Glomerular visceral epithelial cell (primary cell): ENCODE data around the gene LCE1A.
A peak's percentile ranks its signal among the peaks of the same experiment; 100 is the strongest.

Experiments
- DNase-seq: peaks from one replicate; pipeline ENCODE4 v3.0.0-alpha.2; 2016; ENCODE audit errors: extremely low spot score

Gene LCE1A, protein sequence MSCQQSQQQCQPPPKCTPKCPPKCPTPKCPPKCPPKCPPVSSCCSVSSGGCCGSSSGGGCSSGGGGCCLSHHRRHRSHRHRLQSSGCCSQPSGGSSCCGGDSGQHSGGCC

DNA sequence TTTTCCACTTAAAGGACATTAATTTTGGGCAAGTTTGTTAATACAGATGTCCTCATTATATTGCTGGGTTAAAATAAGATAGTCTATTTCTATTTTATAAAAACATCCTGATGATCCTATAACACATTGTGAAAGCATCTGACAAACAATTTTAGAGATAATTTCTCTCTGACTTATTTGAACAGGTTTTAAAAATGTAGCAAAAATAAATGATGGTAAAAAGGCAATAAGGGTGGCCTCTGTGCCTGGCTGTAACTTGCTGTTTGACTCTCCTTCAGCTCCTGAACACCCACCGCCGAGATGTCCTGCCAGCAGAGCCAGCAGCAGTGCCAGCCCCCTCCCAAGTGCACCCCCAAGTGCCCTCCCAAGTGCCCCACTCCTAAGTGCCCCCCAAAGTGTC, at the start of gene LCE1A:
TSS of gene LCE1A (plus strand) at position 301 of the 400 bp plus-strand sequence. CDS start at position 301, 0 bp downstream.
- no peak for DNase-seq

DNA sequence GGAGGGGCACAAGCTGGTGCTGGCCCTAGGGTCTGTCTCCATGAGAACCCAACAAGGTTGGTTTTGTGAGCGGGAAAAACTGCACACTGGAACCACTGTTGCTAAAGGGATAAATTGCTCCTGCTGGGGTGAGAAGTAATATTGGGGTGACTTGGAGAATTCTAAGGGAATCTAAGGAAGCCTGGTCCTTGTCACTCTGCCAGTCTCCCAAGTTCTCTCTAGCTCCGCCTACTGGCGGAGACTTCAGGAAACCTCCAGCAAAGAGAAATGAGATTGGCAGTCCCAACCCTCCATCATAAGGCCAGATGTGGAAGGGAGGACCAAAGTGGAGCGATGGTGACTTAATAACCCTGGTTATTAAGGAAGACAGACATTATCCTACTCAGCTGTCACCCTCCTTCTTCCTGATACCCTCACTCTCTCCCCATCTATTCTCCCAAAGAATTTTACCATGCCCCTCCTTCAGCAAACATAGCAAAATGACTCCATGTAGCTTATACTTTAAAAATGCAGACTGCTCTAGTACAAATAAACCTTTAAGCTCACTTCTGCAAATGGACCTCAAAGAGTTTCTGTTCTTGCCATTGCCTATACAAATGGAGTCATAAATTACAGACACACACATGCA, 49.6 kb upstream of the LCE1A start:
- no peak for DNase-seq

DNA sequence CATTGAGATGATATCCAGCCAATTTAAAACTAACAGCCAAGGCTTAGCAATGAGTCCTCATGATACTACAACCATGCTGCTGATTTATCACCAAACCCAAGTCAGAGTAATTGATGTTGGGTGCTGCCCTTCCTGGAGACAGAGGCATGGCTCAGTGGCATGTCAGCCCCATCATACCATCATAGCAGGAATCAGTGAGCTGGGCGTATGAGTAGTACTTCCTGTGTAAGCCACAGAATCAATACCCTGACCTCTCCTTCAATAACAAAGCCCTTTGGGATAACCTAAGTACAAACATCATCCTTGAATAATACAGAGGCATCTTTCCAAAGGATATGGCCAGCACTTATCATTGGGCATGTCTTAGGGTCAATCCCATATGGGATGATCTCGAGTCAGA, 44.2 kb upstream of the LCE1A start:
- DNase-seq = no peak

DNA sequence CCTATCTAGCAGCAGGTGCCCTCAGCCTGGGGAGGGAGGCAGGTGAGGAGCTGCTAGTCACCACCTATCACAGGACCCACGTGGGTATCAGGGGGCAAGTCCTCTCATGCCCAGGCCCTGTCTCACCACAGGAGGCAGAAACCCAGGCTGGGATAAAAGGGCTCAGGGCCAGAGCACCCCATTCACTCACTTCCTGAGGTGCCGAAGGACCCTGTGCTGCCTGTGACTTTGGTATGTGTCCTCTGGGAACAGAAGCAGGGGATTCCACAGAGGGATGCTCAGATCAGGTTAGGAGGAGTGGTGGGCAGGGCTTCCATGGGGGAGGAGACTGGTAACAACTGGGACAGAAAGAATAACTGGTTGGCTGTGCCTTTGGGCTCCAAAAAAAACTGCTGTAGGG, 41.2 kb upstream of the LCE1A start, which contains the start of gene LCE1E:
TSS of gene LCE1E (plus strand) at position 181 of the 400 bp plus-strand sequence. CDS start 1,043 bp downstream, outside the sequence.
- DNase-seq = no peak

DNA sequence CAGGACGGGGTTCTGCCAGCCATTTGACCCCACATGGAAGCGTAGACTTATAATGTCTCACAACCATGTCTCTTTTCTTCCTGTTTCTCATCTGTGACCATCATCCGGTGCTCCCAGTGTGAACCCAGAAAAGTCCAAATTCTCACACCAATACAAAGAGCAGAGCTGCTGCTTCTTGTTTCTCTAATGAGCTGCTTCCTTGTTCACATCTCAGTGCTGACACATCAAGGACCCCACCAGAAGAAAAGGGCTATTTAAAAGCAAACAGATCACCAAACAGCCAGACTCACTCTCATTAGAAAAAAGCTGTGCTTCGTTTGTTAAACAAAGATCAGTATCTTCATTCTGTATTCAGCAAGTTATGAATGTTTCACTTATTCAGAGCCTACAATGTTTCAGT, 31.6 kb upstream of the LCE1A start:
- no peak for DNase-seq

DNA sequence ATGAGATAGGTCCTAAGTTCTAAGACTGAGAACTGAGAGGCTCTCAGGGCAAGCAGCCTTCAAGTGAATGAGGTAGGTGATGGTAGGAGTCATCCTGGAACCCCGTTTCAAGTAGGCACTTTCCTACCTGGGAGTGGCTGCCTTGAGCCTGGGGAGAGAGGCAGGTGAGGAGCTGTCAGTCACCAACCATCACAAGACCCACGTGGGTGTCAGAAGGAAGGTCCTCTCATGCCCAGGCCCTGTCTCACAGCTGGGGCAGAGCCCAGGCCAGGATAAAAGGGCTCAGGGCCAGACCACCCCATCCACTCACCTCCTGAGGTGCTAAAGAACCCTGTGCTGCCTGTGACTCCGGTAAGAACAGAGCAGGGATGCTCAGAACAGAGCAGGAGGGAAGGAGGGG, 30.9 kb upstream of the LCE1A start, which contains the start of gene LCE1D:
TSS of gene LCE1D (plus strand) at position 301 of the 400 bp plus-strand sequence. CDS start 1,074 bp downstream, outside the sequence.
- DNase-seq = no peak

DNA sequence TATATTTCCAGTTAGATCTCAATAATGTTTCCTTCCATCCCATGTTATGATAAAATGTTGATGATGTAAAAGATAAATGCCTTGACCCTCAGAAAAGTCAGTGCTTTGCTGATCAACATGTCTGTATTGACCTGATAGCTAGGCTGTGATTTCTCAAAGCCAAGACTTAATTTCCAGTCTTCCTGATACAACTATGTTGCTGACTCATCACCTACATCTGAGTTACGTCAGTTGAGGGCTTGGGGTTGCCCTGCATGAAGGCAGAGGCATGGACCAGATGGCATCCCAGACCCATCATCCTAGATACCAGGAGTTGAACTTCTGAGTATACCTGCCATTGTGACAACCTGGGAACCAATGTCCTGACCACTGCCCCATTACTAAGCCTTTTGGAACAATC, 25.9 kb upstream of the LCE1A start:
- DNase-seq = no peak

DNA sequence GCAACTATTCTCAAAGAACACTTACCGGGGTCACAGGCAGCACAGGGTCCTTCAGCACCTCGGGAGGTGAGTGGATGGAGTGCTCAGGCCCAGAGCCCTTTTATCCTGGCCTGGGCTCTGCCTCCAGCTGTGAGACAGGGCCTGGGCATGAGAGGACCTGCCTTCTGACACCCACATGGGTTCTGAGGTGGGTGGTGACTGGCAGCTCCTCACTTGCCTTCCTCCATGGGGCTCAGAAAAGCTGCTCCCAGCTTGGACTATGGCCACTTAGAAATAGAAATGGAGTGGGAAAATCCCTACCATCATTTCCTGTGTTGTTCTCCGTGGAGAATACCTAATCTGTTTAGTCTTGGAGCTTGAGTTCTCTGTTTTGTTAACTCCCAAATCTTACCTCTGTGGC, 20.7 kb upstream of the LCE1A start, which contains the start of gene LCE1C:
TSS of gene LCE1C (minus strand) at position 76 of the 400 bp plus-strand sequence. CDS start 1,173 bp downstream, outside the sequence.
- no peak for DNase-seq

DNA sequence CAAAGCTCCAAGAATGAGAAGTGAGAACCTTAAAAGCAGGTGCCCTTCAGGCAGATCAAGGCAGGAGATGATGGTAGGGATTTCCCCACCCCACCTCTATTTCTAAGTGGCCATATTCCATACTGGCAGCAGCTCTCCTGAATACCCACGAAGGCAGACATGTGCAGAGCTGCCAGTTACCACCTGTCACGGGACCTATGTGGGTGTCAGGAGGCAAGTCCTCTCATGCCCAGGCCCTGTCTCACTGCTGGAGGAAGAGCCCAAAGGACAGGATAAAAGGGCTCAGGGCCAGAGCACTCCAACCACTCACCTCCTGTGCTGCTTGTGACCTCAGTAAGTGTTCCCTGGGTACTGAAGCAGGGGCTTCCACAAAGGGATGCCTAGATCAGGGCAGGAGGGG, 16.2 kb upstream of the LCE1A start:
- DNase-seq = no peak

DNA sequence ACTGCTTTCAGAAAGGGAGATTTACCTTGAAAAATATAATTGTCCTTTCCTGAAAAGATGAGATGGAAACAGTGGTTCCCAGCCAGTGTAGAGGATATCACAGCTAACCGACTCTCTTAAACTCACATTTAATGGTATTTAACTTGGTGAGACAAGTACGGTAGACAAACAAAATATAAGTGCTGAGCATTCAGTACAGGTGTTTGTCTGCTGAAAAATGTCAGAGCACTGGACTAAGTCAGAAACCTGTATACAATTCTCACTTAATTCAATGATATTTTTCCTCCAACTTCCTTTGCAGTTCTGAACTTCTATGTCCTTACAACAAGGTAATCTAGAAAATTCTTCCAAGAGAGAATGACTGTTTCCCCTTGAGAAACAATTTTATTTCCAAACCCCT, 15.6 kb upstream of the LCE1A start, which contains the start of gene LCE1B:
TSS of gene LCE1B (plus strand) at position 301 of the 400 bp plus-strand sequence. CDS start 476 bp downstream, outside the sequence.
- no peak for DNase-seq

DNA sequence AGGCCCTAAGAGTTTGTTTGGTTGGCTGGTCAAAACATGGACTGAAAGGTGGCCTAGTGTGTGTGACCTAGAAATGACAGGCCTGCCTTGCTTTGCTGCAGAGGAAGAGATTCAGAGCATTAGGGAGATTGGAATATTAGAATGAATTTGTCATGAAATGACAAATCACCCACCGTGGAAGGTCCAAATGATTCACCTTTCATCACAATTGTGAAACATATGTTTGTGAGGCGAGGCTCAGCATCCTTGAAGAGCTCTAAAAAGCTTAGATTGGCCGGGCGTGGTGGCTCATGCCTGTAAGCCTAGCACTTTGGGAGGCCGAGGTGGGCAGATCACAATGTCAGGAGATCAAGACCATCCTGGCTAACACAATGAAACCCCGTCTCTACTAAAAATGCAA, 10.0 kb upstream of the LCE1A start:
- DNase-seq = no peak

DNA sequence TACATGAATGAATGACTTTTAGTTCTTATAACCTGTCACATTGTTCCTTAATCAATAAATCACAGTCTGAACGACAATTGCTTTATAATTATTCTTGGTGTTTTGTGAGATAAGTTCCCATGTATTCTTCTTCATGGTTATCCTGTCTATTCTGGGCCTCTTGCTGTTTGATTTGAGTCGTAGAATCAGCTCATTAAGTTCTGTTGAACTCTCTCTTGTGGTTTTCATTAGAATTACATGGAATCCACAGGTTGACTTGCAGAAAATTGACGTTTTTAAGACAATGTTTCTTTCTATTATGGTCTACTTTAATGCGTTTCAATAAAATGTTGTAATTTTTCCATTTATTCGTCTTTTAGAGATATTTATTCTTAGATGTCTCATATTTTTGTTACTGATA, 4.0 kb upstream of the LCE1A start:
- DNase-seq = no peak

DNA sequence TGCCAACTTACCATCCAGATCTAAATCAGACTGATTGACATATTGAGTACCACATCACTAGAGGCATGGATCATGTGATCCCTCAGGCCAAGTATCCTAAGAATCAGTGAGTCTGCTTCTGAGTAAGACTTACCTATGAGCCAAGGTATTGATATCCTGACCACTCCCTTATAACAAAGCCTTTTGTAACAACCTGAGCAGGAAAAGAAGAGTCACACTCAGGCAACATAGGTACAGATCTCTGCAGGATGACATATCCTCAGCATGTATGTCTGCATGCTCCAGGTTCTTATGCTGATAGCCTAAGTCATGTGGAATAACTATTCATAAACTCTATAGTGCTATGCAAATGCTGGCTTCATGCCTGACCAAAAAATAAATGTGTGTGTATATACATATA, 2.3 kb upstream of the LCE1A start:
- DNase-seq = no peak

DNA sequence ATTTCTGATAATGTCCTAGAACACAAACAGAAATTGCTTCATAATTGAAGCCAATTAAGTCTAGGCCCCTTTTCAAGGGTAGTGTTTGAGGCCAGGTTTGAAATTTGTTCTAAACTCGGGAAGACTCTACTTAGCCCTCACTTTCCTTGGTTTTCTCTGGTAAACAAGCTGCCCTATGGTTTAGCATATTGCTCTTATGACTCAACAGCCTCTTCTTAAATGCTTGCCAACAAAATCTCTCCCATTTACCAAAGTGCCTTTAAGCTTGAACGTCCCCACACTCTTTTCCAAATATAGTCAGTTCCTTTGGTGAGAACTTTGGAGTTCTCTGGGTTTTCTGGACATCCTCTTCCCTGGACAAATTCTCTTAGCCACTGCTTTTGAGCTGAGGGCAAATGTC, 9.6 kb downstream of the LCE1A start:
- DNase-seq = no peak

DNA sequence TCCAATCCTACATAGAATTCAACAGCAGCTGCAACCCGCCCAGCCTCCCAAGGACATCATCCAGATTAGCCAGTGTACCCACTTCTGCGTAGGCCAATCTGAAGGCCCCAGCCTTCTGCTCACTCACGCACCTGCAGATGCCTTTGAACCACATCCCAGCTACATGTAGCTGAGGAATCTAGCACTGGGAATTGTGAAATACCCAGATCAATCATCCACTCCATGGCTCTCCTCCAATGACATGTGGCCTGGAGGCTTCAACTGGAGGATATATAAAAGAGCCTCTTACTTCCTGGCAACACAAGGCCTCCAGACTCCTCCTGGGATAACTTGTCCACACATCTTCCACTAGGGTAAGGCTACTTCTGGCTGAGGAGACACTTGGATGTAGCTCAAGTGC, 15.3 kb downstream of the LCE1A start, which contains the start of gene LCE6A:
TSS of gene LCE6A (plus strand) at position 301 of the 400 bp plus-strand sequence. CDS start 665 bp downstream, outside the sequence.
- DNase-seq = no peak

DNA sequence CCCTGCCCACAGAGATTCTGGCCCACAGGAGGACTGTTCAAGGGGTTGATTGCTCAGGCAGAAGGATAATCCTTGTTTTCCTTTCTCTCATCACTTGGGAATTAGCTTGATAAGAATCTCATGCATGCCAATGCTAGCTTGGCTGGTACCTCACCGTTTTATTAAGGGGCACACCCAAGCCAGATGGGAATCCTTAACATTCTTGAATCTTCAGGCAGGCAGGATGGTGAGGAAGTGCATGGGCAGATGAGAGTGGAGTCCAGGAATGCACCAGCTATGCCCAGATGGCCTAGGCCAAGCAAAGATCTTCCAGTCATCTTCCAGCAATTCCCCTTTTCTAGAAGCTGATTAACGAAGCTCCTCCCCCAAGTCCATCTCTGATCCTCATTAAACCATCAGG, 28.4 kb downstream of the LCE1A start:
- no peak for DNase-seq

DNA sequence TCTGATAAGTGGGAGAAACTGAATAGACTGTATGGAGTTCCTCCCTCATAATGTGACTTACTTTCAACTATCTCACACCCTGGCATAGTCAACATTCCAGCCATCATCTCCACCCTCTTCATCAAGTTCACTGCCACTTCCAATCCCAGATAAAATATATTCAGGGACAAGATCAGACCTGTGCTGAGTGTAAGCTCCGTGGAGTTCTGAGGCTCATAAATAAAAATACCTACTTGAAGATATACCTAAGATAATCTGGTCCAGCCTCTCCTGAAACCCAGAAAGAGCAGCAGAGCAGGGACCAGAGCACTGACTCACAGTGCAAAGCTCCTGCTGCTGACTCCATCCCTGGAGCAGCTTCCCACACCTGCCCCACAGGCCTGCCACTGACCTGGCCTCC, 30.8 kb downstream of the LCE1A start:
- DNase-seq = no peak

DNA sequence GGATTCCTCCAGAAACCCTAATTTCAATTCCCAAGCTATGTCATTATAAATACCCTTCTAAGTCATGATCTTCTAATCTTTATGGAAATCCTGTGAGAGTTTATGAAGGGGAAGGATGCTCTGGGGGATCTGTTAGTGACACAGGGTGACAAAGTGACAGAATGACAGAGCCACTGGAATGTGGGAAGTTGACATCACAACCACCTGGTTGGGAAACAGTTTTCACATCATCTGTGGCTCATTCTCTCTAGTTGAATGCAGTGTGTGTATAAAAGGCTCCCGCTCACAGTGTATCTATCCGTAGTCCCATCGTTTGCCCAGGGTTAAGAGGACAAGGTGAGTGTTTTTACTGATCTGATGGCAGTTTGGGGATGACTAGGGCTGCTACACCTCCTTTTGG, 32.4 kb downstream of the LCE1A start, which contains the start of gene LCE7A:
TSS of gene LCE7A (plus strand) at position 301 of the 400 bp plus-strand sequence. CDS start 702 bp downstream, outside the sequence.
- DNase-seq = no peak

DNA sequence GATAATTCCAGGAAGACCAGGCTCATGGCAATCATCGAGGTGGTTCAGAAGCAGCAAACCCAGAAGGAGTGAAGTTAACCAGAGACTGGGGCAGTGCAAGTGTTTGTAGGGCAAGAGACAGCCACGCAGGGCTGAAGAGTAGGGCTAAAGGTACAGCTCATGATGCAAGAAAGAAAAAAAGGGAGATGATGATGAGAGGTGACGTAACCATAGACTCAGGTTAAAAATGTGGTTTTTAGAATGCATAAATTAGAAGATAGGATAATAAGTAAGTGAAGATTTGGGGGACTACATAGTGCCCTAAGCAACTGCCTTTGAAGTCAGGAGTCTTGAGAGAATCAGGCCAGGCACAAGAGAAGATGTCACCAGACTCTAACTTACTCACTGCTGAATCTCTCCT, 32.9 kb downstream of the LCE1A start:
- no peak for DNase-seq

DNA sequence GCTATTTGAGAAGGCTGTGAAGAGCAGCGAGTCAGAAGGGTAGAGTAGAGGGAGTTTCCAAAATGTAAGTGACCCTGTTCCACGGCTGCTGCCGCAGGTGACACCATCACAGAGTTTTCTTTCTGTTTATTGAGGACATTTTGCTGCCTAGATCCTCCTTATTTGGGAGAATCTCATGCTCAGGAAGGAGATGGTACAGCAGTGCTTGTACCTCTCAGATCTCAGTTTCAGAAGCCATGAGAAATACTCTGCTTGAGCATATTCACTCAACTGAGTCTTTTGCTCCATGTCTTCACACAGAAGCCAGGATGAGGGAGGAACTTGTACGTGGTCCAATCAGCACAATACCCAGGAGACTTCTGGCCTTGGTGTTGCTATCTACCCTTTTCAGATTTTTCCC, 34.1 kb downstream of the LCE1A start:
- DNase-seq = no peak

DNA sequence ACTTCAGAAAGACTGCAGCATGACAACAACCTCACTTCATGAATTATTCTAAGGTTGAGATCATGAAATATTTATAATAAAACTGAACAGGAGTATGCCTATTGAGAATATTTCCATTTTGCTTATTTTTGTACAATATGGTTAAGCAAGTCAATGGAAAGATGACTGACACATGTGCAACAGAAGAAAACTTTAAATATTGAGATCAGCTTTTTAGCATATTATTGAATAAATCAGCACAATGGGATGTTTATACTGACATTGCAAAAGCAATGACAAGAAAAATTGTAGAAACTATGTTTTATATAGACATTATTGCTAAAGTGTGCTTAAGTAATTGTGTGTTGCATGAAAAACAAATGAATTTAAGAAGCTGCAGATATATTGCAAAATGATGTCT, 37.2 kb downstream of the LCE1A start:
- DNase-seq = no peak

DNA sequence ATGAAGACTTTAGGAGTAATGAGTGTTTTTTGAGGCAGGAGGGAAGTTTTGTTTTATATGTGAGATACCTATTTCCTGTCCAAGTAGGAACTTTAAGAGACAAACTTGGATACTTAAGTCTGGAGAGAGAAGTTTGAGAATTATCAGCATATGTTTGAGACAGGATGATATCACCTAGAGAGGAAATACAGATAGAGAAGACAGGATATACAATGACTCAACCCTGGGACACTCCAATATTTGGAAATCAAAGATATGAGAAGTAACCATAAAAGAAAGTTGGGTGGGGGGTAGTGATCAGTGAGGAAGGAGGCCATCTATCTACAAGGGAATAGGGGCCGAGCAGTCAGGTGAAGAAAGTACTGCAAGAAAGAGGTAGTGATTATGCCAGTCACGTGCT, 39.0 kb downstream of the LCE1A start:
- DNase-seq = no peak

DNA sequence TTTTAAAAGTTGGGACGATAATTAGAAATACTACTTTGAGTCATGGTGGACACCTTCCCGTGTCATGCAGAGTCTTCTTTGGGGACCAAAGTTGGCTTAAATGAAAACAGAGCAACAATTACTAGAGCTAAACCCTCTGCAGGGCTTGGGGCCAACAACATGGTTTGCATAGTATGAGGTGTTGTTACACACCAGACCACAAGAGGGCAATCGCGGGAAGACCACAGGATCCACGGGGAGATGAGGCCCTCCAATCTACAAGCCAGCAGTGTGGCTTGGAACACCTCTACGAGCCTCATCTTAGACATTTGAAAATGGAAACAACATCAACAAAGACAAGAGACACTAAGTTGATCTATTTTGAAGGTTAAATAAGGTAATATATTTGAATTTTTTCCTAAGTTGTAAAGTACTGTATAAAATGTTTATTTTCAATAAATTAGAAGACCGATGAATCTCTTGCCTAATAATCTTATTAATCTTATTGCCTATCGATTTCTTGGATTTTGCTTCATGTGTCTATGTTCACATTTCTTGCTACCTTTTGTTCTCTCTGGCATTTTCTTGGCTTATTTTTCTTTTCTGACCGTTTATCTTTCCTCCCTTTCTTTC, 42.6 kb downstream of the LCE1A start:
- peak; percentile 65 for DNase-seq
